ENCODE results near the gene TRIP10. TPM values are rescaled to one million over a fixed set of nuclear protein-coding genes. Genes with fewer than 3 reads are reported as not detected.
"Not testable (repeated sequence)": the region's sequence is repeated elsewhere in the genome, so short reads cannot be mapped to it uniquely, and the experiment has no call there.

Gene TRIP10
- total RNA-seq, 1 donor from 2014 or later, result 79.5 TPM

DNA sequence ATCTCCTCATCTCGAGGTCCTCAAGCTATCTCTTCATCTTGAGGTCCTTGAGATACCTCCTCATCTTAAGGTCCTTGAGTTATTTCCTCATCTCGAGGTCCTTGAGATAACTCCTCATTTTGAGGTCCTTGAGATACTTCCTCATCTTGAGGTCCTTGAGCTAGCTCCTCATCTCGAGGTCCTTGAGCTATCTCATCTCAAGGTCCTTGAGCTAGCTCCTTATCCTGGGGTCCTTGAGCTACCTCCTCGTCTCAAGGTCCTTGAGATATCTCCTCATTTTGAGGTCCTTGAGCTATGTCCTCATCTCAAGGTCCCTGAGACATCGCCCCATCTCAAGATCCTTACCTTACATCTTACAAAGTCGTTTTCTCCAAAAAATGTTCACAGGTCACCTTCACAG lies 51.8 kb downstream of the TRIP10 start:
- TF ChIP-seq, protein P1, sequence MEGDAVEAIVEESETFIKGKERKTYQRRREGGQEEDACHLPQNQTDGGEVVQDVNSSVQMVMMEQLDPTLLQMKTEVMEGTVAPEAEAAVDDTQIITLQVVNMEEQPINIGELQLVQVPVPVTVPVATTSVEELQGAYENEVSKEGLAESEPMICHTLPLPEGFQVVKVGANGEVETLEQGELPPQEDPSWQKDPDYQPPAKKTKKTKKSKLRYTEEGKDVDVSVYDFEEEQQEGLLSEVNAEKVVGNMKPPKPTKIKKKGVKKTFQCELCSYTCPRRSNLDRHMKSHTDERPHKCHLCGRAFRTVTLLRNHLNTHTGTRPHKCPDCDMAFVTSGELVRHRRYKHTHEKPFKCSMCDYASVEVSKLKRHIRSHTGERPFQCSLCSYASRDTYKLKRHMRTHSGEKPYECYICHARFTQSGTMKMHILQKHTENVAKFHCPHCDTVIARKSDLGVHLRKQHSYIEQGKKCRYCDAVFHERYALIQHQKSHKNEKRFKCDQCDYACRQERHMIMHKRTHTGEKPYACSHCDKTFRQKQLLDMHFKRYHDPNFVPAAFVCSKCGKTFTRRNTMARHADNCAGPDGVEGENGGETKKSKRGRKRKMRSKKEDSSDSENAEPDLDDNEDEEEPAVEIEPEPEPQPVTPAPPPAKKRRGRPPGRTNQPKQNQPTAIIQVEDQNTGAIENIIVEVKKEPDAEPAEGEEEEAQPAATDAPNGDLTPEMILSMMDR (IDR thresholded peaks at IDR 0.05; ENCODE audit: insufficient read depth, low read length, severe bottlenecking), result no peak

GRCh38 chr19:6793411-6793810 lies 53.9 kb downstream of the TRIP10 start:
- FAIRE-seq, result no peak
- Histone ChIP-seq H3K4me3 (ENCODE audit: low read depth, low read length) (no peak overlapping the region), H3K36me3 (ENCODE audit: control insufficient read depth, insufficient read depth, low read length) (no peaks in the 10 kb centered on the region), H3K27me3 (ENCODE audit: control insufficient read depth, insufficient read depth, low read length) (no peaks in the 10 kb centered on the region)
- no peak for DNase-seq (ENCODE audit: low read depth)
- TF ChIP-seq, protein P1 (IDR thresholded peaks at IDR 0.05; ENCODE audit: insufficient read depth, low read length, severe bottlenecking), result no peak

More for the DNA sequence above, 51.8 kb downstream of the TRIP10 start:
- Histone ChIP-seq H3K27me3 (ENCODE audit: control insufficient read depth, insufficient read depth, low read length) (no peaks in the 10 kb centered on the region), H3K36me3 (ENCODE audit: control insufficient read depth, insufficient read depth, low read length) (no peaks in the 10 kb centered on the region), H3K4me3 (ENCODE audit: low read depth, low read length) (no peak overlapping the region)
- DNase-seq (ENCODE audit: low read depth) (no peak), FAIRE-seq (peak; percentile 32)

DNA sequence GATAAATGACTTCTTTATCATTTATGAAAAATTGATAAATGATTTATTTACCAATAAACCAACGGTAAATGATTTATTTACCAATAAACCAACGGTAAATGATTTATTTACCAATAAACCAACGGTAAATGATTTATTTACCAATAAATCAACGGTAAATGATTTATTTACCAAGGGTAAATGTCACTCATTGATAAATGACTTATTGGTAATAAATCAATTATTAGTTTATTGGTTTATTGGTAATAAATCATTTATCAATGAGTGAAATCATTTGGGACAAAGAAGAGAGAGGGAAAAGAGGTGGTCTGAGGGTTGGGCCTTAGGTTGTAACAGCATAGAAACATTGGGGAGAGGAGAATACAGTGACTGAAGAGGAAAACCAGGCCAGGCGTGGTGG lies 54.5 kb downstream of the TRIP10 start:
- Histone ChIP-seq H3K36me3 (ENCODE audit: control insufficient read depth, insufficient read depth, low read length) (no peaks in the 10 kb centered on the region), H3K27me3 (ENCODE audit: control insufficient read depth, insufficient read depth, low read length) (no peaks in the 10 kb centered on the region), H3K4me3 (ENCODE audit: low read depth, low read length) (no peak overlapping the region)
- FAIRE-seq, result no peak
- TF ChIP-seq, protein P1 (IDR thresholded peaks at IDR 0.05; ENCODE audit: insufficient read depth, low read length, severe bottlenecking), result no peak
- no peak for DNase-seq (ENCODE audit: low read depth)

GRCh38 chr19:6794686-6795431 lies 55.4 kb downstream of the TRIP10 start:
- DNase-seq (ENCODE audit: low read depth) (no peak), FAIRE-seq (no peak)
- TF ChIP-seq, protein P1 (IDR thresholded peaks at IDR 0.05; ENCODE audit: insufficient read depth, low read length, severe bottlenecking), result no peak
- H3K27me3 ChIP-seq (ENCODE audit: control insufficient read depth, insufficient read depth, low read length), result no peaks in the 10 kb centered on the region
- no peak overlapping the region for H3K4me3 ChIP-seq (ENCODE audit: low read depth, low read length)
- no peaks in the 10 kb centered on the region for H3K36me3 ChIP-seq (ENCODE audit: control insufficient read depth, insufficient read depth, low read length)

GRCh38 chr19:6796278-6796677 lies 56.8 kb downstream of the TRIP10 start:
- Histone ChIP-seq H3K4me3 (ENCODE audit: low read depth, low read length) (no peak overlapping the region), H3K27me3 (ENCODE audit: control insufficient read depth, insufficient read depth, low read length) (no peaks in the 10 kb centered on the region), H3K36me3 (ENCODE audit: control insufficient read depth, insufficient read depth, low read length) (no peaks in the 10 kb centered on the region)
- DNase-seq (ENCODE audit: low read depth) (no peak), FAIRE-seq (no peak)
- TF ChIP-seq, protein P1 (IDR thresholded peaks at IDR 0.05; ENCODE audit: insufficient read depth, low read length, severe bottlenecking), result no peak

GRCh38 chr19:6797646-6798045 lies 58.2 kb downstream of the TRIP10 start:
- TF ChIP-seq, protein P1 (IDR thresholded peaks at IDR 0.05; ENCODE audit: insufficient read depth, low read length, severe bottlenecking), result no peak
- FAIRE-seq (no peak), DNase-seq (ENCODE audit: low read depth) (peak; percentile 47)
- no peaks in the 10 kb centered on the region for H3K36me3 ChIP-seq (ENCODE audit: control insufficient read depth, insufficient read depth, low read length)
- no peak overlapping the region for H3K4me3 ChIP-seq (ENCODE audit: low read depth, low read length)
- H3K27me3 ChIP-seq (ENCODE audit: control insufficient read depth, insufficient read depth, low read length), result no peaks in the 10 kb centered on the region

GRCh38 chr19:6800160-6800790 lies 60.8 kb downstream of the TRIP10 start:
- H3K27me3 ChIP-seq (ENCODE audit: control insufficient read depth, insufficient read depth, low read length); H3K4me3 ChIP-seq (ENCODE audit: low read depth, low read length); DNase-seq (ENCODE audit: low read depth); H3K36me3 ChIP-seq (ENCODE audit: control insufficient read depth, insufficient read depth, low read length); FAIRE-seq: not testable (repeated sequence)

Data from bronchial epithelial cell (primary cell).